Muscle of leg (tissue), 16 donors: ENCODE data around the gene PROX2. TPM values are rescaled to one million over a fixed set of nuclear protein-coding genes. Genes with fewer than 3 reads are reported as not detected.

ENCODE experiments used
- DNase-seq: peaks from one replicate; pipeline ENCODE4 v3.0.0; 2013
- H3K27ac ChIP-seq: one replicate; pipeline ENCODE4 v1.5.1; 2013; ENCODE audit warnings: mild to moderate bottlenecking, low read length, control low read depth
- H3K27me3 ChIP-seq: one replicate; pipeline ENCODE4 v1.6.1; 2013; ENCODE audit warnings: low read length; ENCODE audit not compliant: control insufficient read depth, insufficient read depth
- H3K36me3 ChIP-seq: one replicate; pipeline ENCODE4 v1.6.1; 2013; ENCODE audit warnings: low read length; ENCODE audit not compliant: control insufficient read depth, insufficient read depth
- H3K4me1 ChIP-seq: one replicate; pipeline ENCODE4 v1.6.1; 2013; ENCODE audit warnings: low read length; ENCODE audit not compliant: control insufficient read depth, insufficient read depth
- H3K4me3 ChIP-seq: one replicate; pipeline ENCODE4 v1.5.1; 2013; ENCODE audit warnings: low read length, control low read depth
- H3K9me3 ChIP-seq: replicated peaks from 2 replicates; pipeline ENCODE4 v1.6.1; 2013; ENCODE audit warnings: low read depth, low read length; ENCODE audit not compliant: control insufficient read depth
- WGBS: methylation state at CpG from one replicate; pipeline ENCODE4 v1.1.5; 2013; ENCODE audit warnings: missing lambda C conversion rate; ENCODE audit not compliant: insufficient coverage; 5-methylcytosine and 5-hydroxymethylcytosine counted together
- long read RNA-seq, 11 donors: transcript quantifications; one replicate each; lab custom pipeline, GENCODE V29; 2026
- polyA plus RNA-seq, 8 donors: library from polyadenylated mRNA; unstranded; fragments of 120-200 nt; gene quantifications; one replicate each; pipeline versions ENCODE4 v1.2.1 to v1.2.3, GENCODE V29; 2013; ENCODE audit warnings: inconsistent platforms in 1 of 8, low replicate concordance in 1 of 8; ENCODE audit not compliant: insufficient read length in 8 of 8, insufficient read depth in 1 of 8
- total RNA-seq: library from RNA; stranded (reverse); fragments of 120-200 nt; gene quantifications from one replicate; pipeline ENCODE4 v1.2.4, GENCODE V29; 2013

The PROX2 gene, protein sequence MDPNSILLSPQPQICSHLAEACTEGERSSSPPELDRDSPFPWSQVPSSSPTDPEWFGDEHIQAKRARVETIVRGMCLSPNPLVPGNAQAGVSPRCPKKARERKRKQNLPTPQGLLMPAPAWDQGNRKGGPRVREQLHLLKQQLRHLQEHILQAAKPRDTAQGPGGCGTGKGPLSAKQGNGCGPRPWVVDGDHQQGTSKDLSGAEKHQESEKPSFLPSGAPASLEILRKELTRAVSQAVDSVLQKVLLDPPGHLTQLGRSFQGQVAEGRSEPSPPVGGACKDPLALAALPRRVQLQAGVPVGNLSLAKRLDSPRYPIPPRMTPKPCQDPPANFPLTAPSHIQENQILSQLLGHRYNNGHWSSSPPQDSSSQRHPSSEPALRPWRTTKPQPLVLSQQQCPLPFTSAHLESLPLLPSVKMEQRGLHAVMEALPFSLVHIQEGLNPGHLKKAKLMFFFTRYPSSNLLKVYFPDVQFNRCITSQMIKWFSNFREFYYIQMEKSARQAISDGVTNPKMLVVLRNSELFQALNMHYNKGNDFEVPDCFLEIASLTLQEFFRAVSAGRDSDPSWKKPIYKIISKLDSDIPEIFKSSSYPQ
- not detected for total RNA-seq
- 1 to 10 TPM in 1 of 8 donors, under 1 TPM in 7; 0.06 to 1.1 (median 0.34) TPM for polyA plus RNA-seq
- long read RNA-seq, donor 1 = 0 reads
- long read RNA-seq, donor 2 = 0 reads
- long read RNA-seq, donor 3 = 0 reads
- long read RNA-seq, donor 4 = 0 reads
- long read RNA-seq, donor 5 = 0 reads
- long read RNA-seq, donor 6 = 0 reads
- long read RNA-seq, donor 7 = 0 reads
- long read RNA-seq, donor 8 = 0 reads
- long read RNA-seq, donor 9 = 0 reads
- long read RNA-seq, donor 10 = 0 reads
- long read RNA-seq, donor 11 = 0 reads

DNA sequence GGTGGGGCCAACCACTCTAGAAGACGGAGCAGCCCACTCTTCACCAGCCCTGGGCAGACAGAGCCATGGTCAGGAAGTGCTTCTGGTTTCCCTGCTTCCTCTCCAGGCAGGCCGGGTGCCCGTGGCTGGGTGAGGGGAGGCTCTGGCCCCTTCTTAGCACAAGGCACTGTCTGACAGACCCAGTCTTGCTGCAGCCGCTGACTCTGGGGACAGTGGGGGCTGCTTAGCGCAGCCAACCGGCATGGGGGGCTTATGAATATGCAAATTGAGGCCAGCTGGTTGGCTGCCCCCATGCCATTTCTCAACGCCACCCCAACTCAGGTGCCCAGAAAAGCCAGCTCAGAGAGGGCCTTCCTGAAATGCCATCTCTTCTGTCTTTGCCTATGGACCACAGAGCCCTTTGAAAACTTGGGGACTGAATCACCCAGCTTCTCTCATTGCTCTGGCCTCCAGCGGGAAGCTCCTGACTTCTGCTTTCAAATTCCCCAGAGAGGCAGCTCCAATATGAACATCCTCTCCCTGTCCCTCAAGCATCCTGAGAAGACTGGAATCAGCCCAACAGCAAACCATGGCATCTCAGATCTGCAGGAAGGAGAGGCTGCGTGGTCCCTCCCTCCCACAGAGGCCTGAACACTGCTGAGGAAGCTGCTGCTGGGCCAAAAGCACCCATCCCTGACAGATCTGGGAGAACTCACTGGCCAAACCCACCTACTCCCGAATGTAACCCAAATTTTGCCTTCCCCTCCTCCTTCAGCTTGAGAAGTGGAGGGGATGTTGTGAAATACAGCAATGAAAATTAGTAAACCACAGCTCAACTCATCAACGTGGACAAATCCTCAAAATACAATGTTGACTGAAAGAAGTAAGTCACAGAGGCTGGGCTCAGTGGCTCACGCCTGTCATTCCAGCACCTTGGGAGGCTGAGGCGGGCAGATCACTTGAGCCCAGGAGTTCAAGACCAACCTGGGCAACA, at the start of gene PROX2:
TSS of gene PROX2 (minus strand) at position 205 of the 973 bp plus-strand sequence. CDS start 12,311 bp downstream, outside the sequence.
- H3K36me3 ChIP-seq = no peaks in the 10 kb centered on the region
- no peaks in the 10 kb centered on the region for H3K27me3 ChIP-seq
- peaks cover 8% of the 10 kb centered on the region for H3K4me1 ChIP-seq
- no peak within 1 kb of the TSS for H3K27ac ChIP-seq
- no peak within 1 kb of the TSS for H3K4me3 ChIP-seq
- DNase-seq = no peak
- no peaks in the 10 kb centered on the region for H3K9me3 ChIP-seq
- 41% methylated on average over 9 of the region's 13 CpGs for WGBS

- 89% methylated on average over 11 of the region's 11 CpGs for WGBS
- no peaks in the 10 kb centered on the region for H3K36me3 ChIP-seq
- H3K27me3 ChIP-seq = peaks cover 2% of the 10 kb centered on the region
- DNase-seq = no peak
- peaks cover 13% of the 10 kb centered on the region for H3K4me1 ChIP-seq
- H3K4me3 ChIP-seq = no peak overlapping the region
- H3K27ac ChIP-seq = no peak overlapping the region
- no peaks in the 10 kb centered on the region for H3K9me3 ChIP-seq
Measured at GRCh38 chr14:74924061-74924460, 48.1 kb upstream of the PROX2 start.

DNA sequence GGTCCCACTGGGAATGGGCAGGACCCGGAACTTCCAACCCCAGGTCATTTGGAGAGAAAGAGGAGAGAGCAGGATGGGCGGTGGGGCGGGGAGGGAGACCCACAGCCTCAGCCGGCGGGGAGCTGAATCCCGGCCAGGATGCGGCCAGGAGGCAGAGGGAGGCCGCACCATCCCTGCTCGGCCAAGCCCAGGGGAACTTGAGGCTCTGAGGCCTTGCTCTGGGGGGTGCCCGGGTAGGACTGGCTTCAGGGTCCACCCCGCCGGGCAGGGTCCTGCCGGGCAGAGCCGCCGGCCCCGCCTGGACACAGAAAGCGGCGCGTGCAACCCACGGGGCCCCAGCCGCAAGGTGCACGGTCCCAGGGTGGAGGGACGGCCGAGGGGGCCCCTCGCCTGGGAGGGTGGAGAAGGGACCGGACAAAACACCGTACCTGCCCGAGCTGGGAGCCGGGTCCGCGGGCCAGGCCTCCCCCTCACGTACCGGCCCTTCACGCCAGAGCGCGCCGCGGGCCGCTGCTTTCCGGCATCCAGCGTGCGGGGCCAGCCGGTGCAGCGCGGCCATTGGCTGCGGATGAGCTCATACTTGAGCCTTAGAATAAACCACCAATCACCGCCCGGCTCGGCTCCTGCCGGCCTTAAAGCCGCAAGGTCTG, 46.9 kb upstream of the PROX2 start, which contains the start of gene RPS6KL1:
TSS of gene RPS6KL1 (minus strand) at position 509 of the 650 bp plus-strand sequence. CDS start 1,719 bp downstream, outside the sequence.
- 2% methylated on average over 29 of the region's 51 CpGs for WGBS

GRCh38 chr14:74921987-74922751, 46.2 kb upstream of the PROX2 start:
- Histone ChIP-seq H3K27me3 (peaks cover 2% of the 10 kb centered on the region), H3K27ac (no peak overlapping the region), H3K36me3 (no peaks in the 10 kb centered on the region), H3K4me1 (peaks cover 28% of the 10 kb centered on the region), H3K4me3 (peak overlapping the region; percentile 51), H3K9me3 (no peaks in the 10 kb centered on the region)
- WGBS = 60% methylated on average over 15 of the region's 19 CpGs
- no peak for DNase-seq

More for the DNA sequence above, 46.9 kb upstream of the PROX2 start, which contains the start of gene RPS6KL1:
- no peaks in the 10 kb centered on the region for H3K9me3 ChIP-seq
- H3K36me3 ChIP-seq = no peaks in the 10 kb centered on the region
- H3K4me3 ChIP-seq = peak within 1 kb of the TSS; percentile 51
- DNase-seq = peak; percentile 87
- H3K27ac ChIP-seq = no peak within 1 kb of the TSS
- peaks cover 2% of the 10 kb centered on the region for H3K27me3 ChIP-seq
- peaks cover 21% of the 10 kb centered on the region for H3K4me1 ChIP-seq

- no peak overlapping the region for H3K27ac ChIP-seq
- no peaks in the 10 kb centered on the region for H3K9me3 ChIP-seq
- WGBS = 90% methylated on average over 18 of the region's 19 CpGs
- peaks cover 2% of the 10 kb centered on the region for H3K27me3 ChIP-seq
- no peak overlapping the region for H3K4me3 ChIP-seq
- no peak for DNase-seq
- no peaks in the 10 kb centered on the region for H3K36me3 ChIP-seq
- peaks cover 39% of the 10 kb centered on the region for H3K4me1 ChIP-seq
Measured at GRCh38 chr14:74921053-74921620, 45.2 kb upstream of the PROX2 start.

GRCh38 chr14:74920281-74920680, 44.3 kb upstream of the PROX2 start:
- DNase-seq = no peak
- H3K4me3 ChIP-seq = no peak overlapping the region
- no peaks in the 10 kb centered on the region for H3K27me3 ChIP-seq
- H3K36me3 ChIP-seq = no peaks in the 10 kb centered on the region
- peaks cover 44% of the 10 kb centered on the region for H3K4me1 ChIP-seq
- H3K9me3 ChIP-seq = no peaks in the 10 kb centered on the region
- H3K27ac ChIP-seq = no peak overlapping the region
- 77% methylated on average over 4 of the region's 4 CpGs for WGBS

GRCh38 chr14:74919421-74920165, 43.6 kb upstream of the PROX2 start:
- no peak overlapping the region for H3K4me3 ChIP-seq
- 89% methylated on average over 10 of the region's 22 CpGs for WGBS
- no peaks in the 10 kb centered on the region for H3K36me3 ChIP-seq
- H3K27me3 ChIP-seq = no peaks in the 10 kb centered on the region
- no peak for DNase-seq
- peaks cover 44% of the 10 kb centered on the region for H3K4me1 ChIP-seq
- H3K9me3 ChIP-seq = no peaks in the 10 kb centered on the region
- H3K27ac ChIP-seq = no peak overlapping the region

- peaks cover 47% of the 10 kb centered on the region for H3K4me1 ChIP-seq
- 79% methylated on average over 9 of the region's 9 CpGs for WGBS
- H3K9me3 ChIP-seq = no peaks in the 10 kb centered on the region
- DNase-seq = no peak
- H3K4me3 ChIP-seq = no peak overlapping the region
- peak overlapping the region; percentile 90 for H3K27ac ChIP-seq
- H3K27me3 ChIP-seq = no peaks in the 10 kb centered on the region
- H3K36me3 ChIP-seq = no peaks in the 10 kb centered on the region
Measured at GRCh38 chr14:74918380-74918779, 42.4 kb upstream of the PROX2 start.
